Fibroblast of lung (primary cell): ENCODE results near the gene CNRIP1. TPM values are rescaled to one million over a fixed set of nuclear protein-coding genes. Genes with fewer than 3 reads are reported as not detected.

Source experiments
- DNase-seq, 2 donors: peaks; one replicate each; pipeline versions ENCODE4 v3.0.0 to v3.0.0-alpha.2; 2010; ENCODE audit warnings: low read depth in 2 of 2
- H2AFZ ChIP-seq: 2 replicates; pipeline ENCODE4 v1.5.1; 2012; ENCODE audit warnings: low read length, control low read depth, inconsistent platforms
- H3K27ac ChIP-seq: 2 replicates; pipeline ENCODE4 v1.5.1; 2011; ENCODE audit warnings: low read length, control low read depth; ENCODE audit not compliant: insufficient read depth
- H3K27me3 ChIP-seq: 2 replicates; pipeline ENCODE4 v1.5.1; 2011; ENCODE audit warnings: mild to moderate bottlenecking, low read length; ENCODE audit not compliant: control insufficient read depth, insufficient read depth
- H3K36me3 ChIP-seq: 2 replicates; pipeline ENCODE4 v1.5.1; 2011; ENCODE audit warnings: low read length; ENCODE audit not compliant: control insufficient read depth, insufficient read depth
- H3K4me1 ChIP-seq: 2 replicates; pipeline ENCODE4 v1.5.1; 2011; ENCODE audit warnings: low read length; ENCODE audit not compliant: control insufficient read depth, insufficient read depth; ENCODE audit errors: extremely low read depth
- H3K4me2 ChIP-seq: 2 replicates; pipeline ENCODE4 v1.5.1; 2011; ENCODE audit warnings: low read length, control low read depth; ENCODE audit not compliant: insufficient read depth; ENCODE audit errors: extremely low read depth
- H3K4me3 ChIP-seq, 4 experiments: fragments of 200-600 bp in 1 of 4; sonication (generic) in 1 of 4; replicated peaks in 1 of 4; 2 replicates each; pipeline ENCODE4 v1.5.1; 2011 to 2016; ENCODE audit warnings: low read length in 4 of 4, low read depth in 3 of 4, mild to moderate bottlenecking in 3 of 4, control low read depth in 2 of 4, inconsistent platforms in 1 of 4, mixed read lengths in 1 of 4; ENCODE audit not compliant: insufficient read depth in 1 of 4; ENCODE audit errors: control extremely low read depth in 1 of 4
- H3K79me2 ChIP-seq: 2 replicates; pipeline ENCODE4 v1.5.1; 2012; ENCODE audit warnings: mild to moderate bottlenecking, low read length, inconsistent platforms; ENCODE audit not compliant: control insufficient read depth, insufficient read depth
- H3K9ac ChIP-seq: 2 replicates; pipeline ENCODE4 v1.5.1; 2011; ENCODE audit warnings: mild to moderate bottlenecking, low read length, control low read depth; ENCODE audit not compliant: insufficient read depth
- H3K9me3 ChIP-seq: 2 replicates; pipeline ENCODE4 v1.5.1; 2012; ENCODE audit warnings: low read depth, low read length; ENCODE audit not compliant: control insufficient read depth, insufficient read depth
- H4K20me1 ChIP-seq: 2 replicates; pipeline ENCODE4 v1.5.1; 2011; ENCODE audit warnings: low read length; ENCODE audit not compliant: control insufficient read depth, insufficient read depth; ENCODE audit errors: extremely low read depth
- CTCF ChIP-seq, 2 donors: IDR thresholded peaks in 1 of 2; conservative IDR thresholded peaks in 1 of 2; 1 replicate in 1 of 2; 2 replicates in 1 of 2; pipeline ENCODE4 v1.5.1; 2011 to 2012; ENCODE audit warnings: low read length in 2 of 2, control low read depth in 1 of 2, inconsistent platforms in 1 of 2, low read depth in 1 of 2, mild to moderate bottlenecking in 1 of 2
- EZH2 ChIP-seq: IDR thresholded peaks from 2 replicates; pipeline ENCODE4 v1.5.1; 2012; ENCODE audit warnings: low read length, control low read depth, mild to moderate bottlenecking; ENCODE audit errors: missing control alignments
- polyA plus RNA-seq, 2 donors: library from polyadenylated mRNA; depleted of rRNA in 1 of 2; stranded (reverse) in 1 of 2; unstranded in 1 of 2; fragments of >200 nt; gene quantifications; 2 replicates each; pipeline ENCODE4 v1.2.1, GENCODE V29; 2011 to 2012; ENCODE audit warnings: missing spikeins in 1 of 2
- total RNA-seq: library from RNA; depleted of rRNA; stranded (reverse); fragments of >200 nt; gene quantifications from 2 replicates; pipeline ENCODE4 v1.2.1, GENCODE V29; 2014

Gene CNRIP1
- total and polyA plus RNA-seq, 2 donors (not counting 1 experiment from before 2014, with no cell fraction given): 34.7 to 47.7 TPM

DNA sequence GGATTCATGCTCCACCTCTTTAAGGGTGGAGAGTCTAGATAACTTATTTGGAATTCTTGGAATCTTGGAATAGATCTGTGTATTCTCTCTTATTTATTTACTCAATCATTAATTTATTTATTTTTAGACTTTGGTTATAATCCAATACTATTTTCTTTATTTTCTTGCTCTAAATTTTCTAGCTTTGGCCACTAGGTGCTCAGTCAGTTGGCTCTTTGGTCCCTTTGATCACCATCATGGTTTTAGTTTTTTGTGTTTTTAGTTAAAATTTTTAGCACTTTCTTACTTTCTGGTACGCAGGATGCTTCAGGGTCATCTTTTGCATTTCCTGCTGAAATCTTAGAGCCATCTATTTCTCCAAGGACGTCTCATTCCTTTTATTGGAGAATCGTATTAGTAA, 40.1 kb upstream of the CNRIP1 start:
- Histone ChIP-seq H3K36me3 (no peaks in the 10 kb centered on the region), H3K9me3 (no peaks in the 10 kb centered on the region), H3K4me3 (no peak overlapping the region), H3K27ac (no peak overlapping the region), H4K20me1 (no peaks in the 10 kb centered on the region), H2AFZ (no peak overlapping the region), H3K27me3 (no peaks in the 10 kb centered on the region), H3K4me1 (no peaks in the 10 kb centered on the region), H3K9ac (no peak overlapping the region), H3K79me2 (no peaks in the 10 kb centered on the region), H3K4me2 (no peak overlapping the region)
- DNase-seq: no peak
- peak; percentile 8 for TF ChIP-seq CTCF (conservative IDR thresholded peaks at IDR 0.05 in 1 of 2, IDR thresholded peaks at IDR 0.05 in 1 of 2; ENCODE audit: low read depth in 1 of 2, low read length in 2 of 2)
- TF ChIP-seq EZH2: no peak

GRCh38 chr2:68357605-68358337, 38.0 kb upstream of the CNRIP1 start:
- Histone ChIP-seq H3K4me3 (no peak overlapping the region), H3K36me3 (no peaks in the 10 kb centered on the region), H3K9ac (no peak overlapping the region), H2AFZ (no peak overlapping the region), H3K9me3 (no peaks in the 10 kb centered on the region), H3K27ac (no peak overlapping the region), H3K79me2 (no peaks in the 10 kb centered on the region), H4K20me1 (no peaks in the 10 kb centered on the region), H3K27me3 (no peaks in the 10 kb centered on the region), H3K4me1 (no peaks in the 10 kb centered on the region), H3K4me2 (no peak overlapping the region)
- peak; percentile 45 to 74 for TF ChIP-seq CTCF (conservative IDR thresholded peaks at IDR 0.05 in 1 of 2, IDR thresholded peaks at IDR 0.05 in 1 of 2; ENCODE audit: low read depth in 1 of 2, low read length in 2 of 2)
- no peak for TF ChIP-seq EZH2
- DNase-seq: peak; percentile 21 to 66

DNA sequence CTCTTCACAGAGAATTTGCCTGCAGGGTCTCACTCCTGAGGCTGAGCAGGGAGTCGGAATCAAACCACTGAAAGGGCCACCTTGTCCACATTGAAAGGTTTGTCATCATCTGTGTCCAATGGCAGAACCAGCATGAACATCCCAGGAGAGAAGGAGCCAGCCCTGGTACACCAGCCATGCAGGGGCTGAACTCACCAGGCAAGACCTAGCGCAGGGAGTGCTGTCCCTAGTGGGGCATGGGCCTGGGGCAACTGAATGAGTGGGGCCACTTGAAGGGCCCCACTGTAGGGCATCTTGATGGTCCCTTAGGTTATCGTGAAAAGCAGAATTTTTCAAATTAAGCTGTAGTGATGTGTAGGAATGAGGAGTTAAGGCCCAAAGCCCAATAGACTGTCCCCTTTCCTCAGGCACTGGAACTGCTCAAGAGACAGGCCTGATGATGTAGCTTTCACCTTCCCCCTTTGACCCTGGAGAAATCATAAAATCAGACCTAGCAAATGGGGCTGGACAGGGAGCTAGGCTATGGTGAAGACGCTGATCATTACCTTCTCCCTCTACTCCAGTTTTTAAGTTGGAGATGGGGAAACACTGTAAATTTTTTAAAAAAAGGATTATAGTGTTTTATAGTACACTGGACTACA, 37.0 kb upstream of the CNRIP1 start:
- Histone ChIP-seq H3K4me3 (no peak overlapping the region), H4K20me1 (no peaks in the 10 kb centered on the region), H3K4me1 (no peaks in the 10 kb centered on the region), H3K27ac (no peak overlapping the region), H2AFZ (no peak overlapping the region), H3K79me2 (no peaks in the 10 kb centered on the region), H3K9ac (no peak overlapping the region), H3K36me3 (no peaks in the 10 kb centered on the region), H3K27me3 (no peaks in the 10 kb centered on the region), H3K9me3 (no peaks in the 10 kb centered on the region), H3K4me2 (no peak overlapping the region)
- TF ChIP-seq EZH2 (no peak), CTCF (conservative IDR thresholded peaks at IDR 0.05 in 1 of 2, IDR thresholded peaks at IDR 0.05 in 1 of 2; ENCODE audit: low read depth in 1 of 2, low read length in 2 of 2) (no peak)
- DNase-seq: no peak
